HepG2 (cell line): Measurements from ENCODE around the gene IGFBP6. TPM values are rescaled to one million over a fixed set of nuclear protein-coding genes. Genes with fewer than 3 reads are reported as not detected.

Source experiments
- ELF4 ChIP-seq: sonication (generic); formaldehyde crosslinking; IDR thresholded peaks from 2 replicates; pipeline ENCODE4 v1.5.0; 2020; ENCODE audit warnings: missing genetic modification reagents, mild to moderate bottlenecking, moderate library complexity, borderline replicate concordance
- MEF2D ChIP-seq: sonication (generic); formaldehyde crosslinking; IDR thresholded peaks from 2 replicates; pipeline ENCODE4 v1.5.1; 2020; ENCODE audit warnings: mild to moderate bottlenecking, missing genetic modification reagents
- RXRA ChIP-seq: sonication (generic); formaldehyde crosslinking; IDR thresholded peaks from 2 replicates; pipeline ENCODE4 v1.5.1; 2020; ENCODE audit warnings: missing genetic modification reagents
- SOX13 ChIP-seq, 3 experiments: fragments of 450-650 bp in 1 of 3; sonication (generic) in 1 of 3; formaldehyde crosslinking in 1 of 3; IDR thresholded peaks in 2 of 3; conservative IDR thresholded peaks in 1 of 3; 2 replicates each; pipeline versions ENCODE4 v1.5.0 to v1.6.1; 2016 to 2020; ENCODE audit warnings: antibody characterized with exemption in 1 of 3, mild to moderate bottlenecking in 1 of 3, missing compliant biosample characterization in 1 of 3, missing genetic modification reagents in 1 of 3, moderate library complexity in 1 of 3
- YEATS4 ChIP-seq: sonication (generic); formaldehyde crosslinking; IDR thresholded peaks from 2 replicates; pipeline ENCODE4 v1.4.0; 2020; ENCODE audit warnings: missing genetic modification reagents, borderline replicate concordance
- ZC3H4 ChIP-seq: sonication (generic); formaldehyde crosslinking; IDR thresholded peaks from 2 replicates; pipeline ENCODE4 v1.4.0; 2020; ENCODE audit warnings: missing genetic modification reagents, borderline replicate concordance
- ZEB1 ChIP-seq: IDR thresholded peaks from 2 replicates; pipeline ENCODE4 v1.6.1; 2012; ENCODE audit warnings: mild to moderate bottlenecking, low read depth, inconsistent platforms; ENCODE audit not compliant: insufficient replicate concordance
- ZMYM2 ChIP-seq: sonication (generic); formaldehyde crosslinking; IDR thresholded peaks from 2 replicates; pipeline ENCODE4 v1.8.0; 2022; ENCODE audit warnings: mild to moderate bottlenecking, missing genetic modification reagents
- ZNF224 ChIP-seq: sonication (generic); formaldehyde crosslinking; IDR thresholded peaks from 2 replicates; pipeline ENCODE4 v1.5.0; 2020; ENCODE audit warnings: mild to moderate bottlenecking, missing genetic modification reagents
- ZNF501 ChIP-seq: sonication (generic); formaldehyde crosslinking; IDR thresholded peaks from 2 replicates; pipeline ENCODE4 v1.5.1; 2020; ENCODE audit warnings: mild to moderate bottlenecking, moderate library complexity, missing genetic modification reagents
- ZNF850 ChIP-seq: sonication (generic); formaldehyde crosslinking; conservative IDR thresholded peaks from 2 replicates; pipeline ENCODE4 v1.9.0; 2021; ENCODE audit warnings: mild to moderate bottlenecking, missing genetic modification reagents
- polyA plus RNA-seq, 8 experiments: library from polyadenylated mRNA; depleted of rRNA in 3 of 8; stranded (reverse) in 7 of 8; unstranded in 1 of 8; fragments of >200 nt; fragmentation: Illumina TruSeq in 4 of 8; extraction: Trizol in 4 of 8; gene quantifications; 2 replicates each; pipeline versions ENCODE4 v1.2.1 to v1.2.3, GENCODE V29; 2011 to 2016; ENCODE audit warnings: low read depth in 4 of 8, missing spikeins in 1 of 8, mixed read lengths in 1 of 8; ENCODE audit not compliant: insufficient read depth in 1 of 8
- total RNA-seq, 5 experiments: library from RNA; depleted of rRNA; stranded (reverse); fragments of >200 nt; fragmentation: Illumina TruSeq; extraction: Trizol; gene quantifications; 2 replicates each; pipeline ENCODE4 v1.2.3, GENCODE V29; 2016; ENCODE audit warnings: low read depth in 1 of 5
- TF ChIP-seq, protein P1 (sequence below): sonication (generic); formaldehyde crosslinking; IDR thresholded peaks from 2 replicates; pipeline ENCODE4 v1.5.0; 2020; ENCODE audit warnings: mild to moderate bottlenecking, missing genetic modification reagents
- TF ChIP-seq, protein P2 (sequence below): sonication (generic); formaldehyde crosslinking; IDR thresholded peaks from 2 replicates; pipeline ENCODE4 v1.5.1; 2020; ENCODE audit warnings: mild to moderate bottlenecking, missing genetic modification reagents, borderline replicate concordance
- TF ChIP-seq, protein P3 (sequence below): sonication (generic); IDR thresholded peaks from 2 replicates; pipeline ENCODE4 v1.6.1; 2016; ENCODE audit warnings: low read depth, borderline replicate concordance
- TF ChIP-seq, protein P4 (sequence below): sonication (generic); formaldehyde crosslinking; IDR thresholded peaks from 2 replicates; pipeline ENCODE4 v1.5.1; 2020; ENCODE audit warnings: missing genetic modification reagents, mild to moderate bottlenecking, borderline replicate concordance
- TF ChIP-seq, protein P5 (sequence below): sonication (generic); formaldehyde crosslinking; IDR thresholded peaks from 2 replicates; pipeline ENCODE4 v1.5.0; 2020; ENCODE audit warnings: mild to moderate bottlenecking, missing genetic modification reagents

The IGFBP6 gene
- total and polyA plus RNA-seq, 2 of the 13 experiments (the other 11 are each of a cell fraction or from before 2014, with no cell fraction given) = 3.9 to 25.2 TPM

DNA sequence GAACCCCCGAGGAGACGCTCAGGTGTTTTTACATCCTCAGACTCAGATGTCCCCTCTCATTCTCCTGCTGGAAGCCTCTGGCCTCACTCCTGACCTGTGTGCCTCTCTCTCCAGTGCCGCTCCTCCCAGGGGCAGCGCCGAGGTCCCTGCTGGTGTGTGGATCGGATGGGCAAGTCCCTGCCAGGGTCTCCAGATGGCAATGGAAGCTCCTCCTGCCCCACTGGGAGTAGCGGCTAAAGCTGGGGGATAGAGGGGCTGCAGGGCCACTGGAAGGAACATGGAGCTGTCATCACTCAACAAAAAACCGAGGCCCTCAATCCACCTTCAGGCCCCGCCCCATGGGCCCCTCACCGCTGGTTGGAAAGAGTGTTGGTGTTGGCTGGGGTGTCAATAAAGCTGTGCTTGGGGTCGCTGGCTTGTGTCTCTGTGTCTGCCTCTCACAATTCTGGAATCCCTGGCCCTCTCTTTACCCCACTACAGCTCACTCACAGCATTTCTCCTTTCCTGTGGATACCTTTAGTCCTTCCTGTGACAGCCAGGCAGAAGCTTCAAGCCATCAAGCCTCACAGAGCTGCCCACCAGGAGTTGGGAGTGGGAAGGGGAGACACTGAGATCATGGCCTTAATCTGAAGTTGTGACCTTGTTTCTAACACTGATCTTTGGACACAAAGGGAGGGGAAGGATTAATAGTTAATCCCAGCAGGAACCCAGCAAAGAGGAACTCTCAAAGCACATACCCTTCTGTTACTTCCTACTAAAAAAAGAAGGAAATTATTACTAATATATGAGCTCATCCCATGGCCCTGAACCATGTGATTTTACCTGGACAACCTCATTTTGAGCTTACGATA lies 4.7 kb downstream of the IGFBP6 start (continued):
- no peak for TF ChIP-seq ZNF850 (CRISPR knock-in tag)
- TF ChIP-seq SOX13 (IDR thresholded peaks at IDR 0.05) = no peak
- TF ChIP-seq SOX13 (CRISPR knock-in tag; conservative IDR thresholded peaks at IDR 0.05 in 1 of 2, IDR thresholded peaks at IDR 0.05 in 1 of 2) = no peak
- no peak for TF ChIP-seq ZNF224 (CRISPR knock-in tag)
- TF ChIP-seq ZMYM2 = peak; percentile 62
- peak; percentile 13; the same call in 1 of the 2 replicates for TF ChIP-seq ZNF501 (CRISPR knock-in tag)
- TF ChIP-seq, protein P1, sequence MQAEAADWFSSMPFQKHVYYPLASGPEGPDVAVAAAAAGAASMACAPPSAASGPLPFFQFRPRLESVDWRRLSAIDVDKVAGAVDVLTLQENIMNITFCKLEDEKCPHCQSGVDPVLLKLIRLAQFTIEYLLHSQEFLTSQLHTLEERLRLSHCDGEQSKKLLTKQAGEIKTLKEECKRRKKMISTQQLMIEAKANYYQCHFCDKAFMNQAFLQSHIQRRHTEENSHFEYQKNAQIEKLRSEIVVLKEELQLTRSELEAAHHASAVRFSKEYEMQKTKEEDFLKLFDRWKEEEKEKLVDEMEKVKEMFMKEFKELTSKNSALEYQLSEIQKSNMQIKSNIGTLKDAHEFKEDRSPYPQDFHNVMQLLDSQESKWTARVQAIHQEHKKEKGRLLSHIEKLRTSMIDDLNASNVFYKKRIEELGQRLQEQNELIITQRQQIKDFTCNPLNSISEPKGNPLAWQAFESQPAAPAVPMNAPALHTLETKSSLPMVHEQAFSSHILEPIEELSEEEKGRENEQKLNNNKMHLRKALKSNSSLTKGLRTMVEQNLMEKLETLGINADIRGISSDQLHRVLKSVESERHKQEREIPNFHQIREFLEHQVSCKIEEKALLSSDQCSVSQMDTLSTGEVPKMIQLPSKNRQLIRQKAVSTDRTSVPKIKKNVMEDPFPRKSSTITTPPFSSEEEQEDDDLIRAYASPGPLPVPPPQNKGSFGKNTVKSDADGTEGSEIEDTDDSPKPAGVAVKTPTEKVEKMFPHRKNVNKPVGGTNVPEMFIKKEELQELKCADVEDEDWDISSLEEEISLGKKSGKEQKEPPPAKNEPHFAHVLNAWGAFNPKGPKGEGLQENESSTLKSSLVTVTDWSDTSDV (CRISPR knock-in tag) = peak; percentile 31; the same call in 1 of the 2 replicates
- TF ChIP-seq ELF4 (CRISPR knock-in tag) = 0 out of 2 replicates have a peak, but pooled peaks have one; percentile 4
- TF ChIP-seq, protein P2, sequence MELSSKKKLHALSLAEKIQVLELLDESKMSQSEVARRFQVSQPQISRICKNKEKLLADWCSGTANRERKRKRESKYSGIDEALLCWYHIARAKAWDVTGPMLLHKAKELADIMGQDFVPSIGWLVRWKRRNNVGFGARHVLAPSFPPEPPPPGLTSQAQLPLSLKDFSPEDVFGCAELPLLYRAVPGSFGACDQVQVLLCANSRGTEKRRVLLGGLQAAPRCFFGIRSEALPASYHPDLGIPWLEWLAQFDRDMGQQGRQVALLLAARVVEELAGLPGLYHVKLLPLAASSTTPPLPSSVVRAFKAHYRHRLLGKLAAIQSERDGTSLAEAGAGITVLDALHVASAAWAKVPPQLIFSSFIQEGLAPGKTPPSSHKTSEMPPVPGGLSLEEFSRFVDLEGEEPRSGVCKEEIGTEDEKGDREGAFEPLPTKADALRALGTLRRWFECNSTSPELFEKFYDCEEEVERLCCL = no peak
- 0 out of 2 replicates have a peak, but pooled peaks have one; percentile 23 for TF ChIP-seq RXRA (CRISPR knock-in tag)
- TF ChIP-seq, protein P3, sequence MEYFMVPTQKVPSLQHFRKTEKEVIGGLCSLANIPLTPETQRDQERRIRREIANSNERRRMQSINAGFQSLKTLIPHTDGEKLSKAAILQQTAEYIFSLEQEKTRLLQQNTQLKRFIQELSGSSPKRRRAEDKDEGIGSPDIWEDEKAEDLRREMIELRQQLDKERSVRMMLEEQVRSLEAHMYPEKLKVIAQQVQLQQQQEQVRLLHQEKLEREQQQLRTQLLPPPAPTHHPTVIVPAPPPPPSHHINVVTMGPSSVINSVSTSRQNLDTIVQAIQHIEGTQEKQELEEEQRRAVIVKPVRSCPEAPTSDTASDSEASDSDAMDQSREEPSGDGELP = no peak
- TF ChIP-seq ZEB1 = no peak
- TF ChIP-seq, protein P4, sequence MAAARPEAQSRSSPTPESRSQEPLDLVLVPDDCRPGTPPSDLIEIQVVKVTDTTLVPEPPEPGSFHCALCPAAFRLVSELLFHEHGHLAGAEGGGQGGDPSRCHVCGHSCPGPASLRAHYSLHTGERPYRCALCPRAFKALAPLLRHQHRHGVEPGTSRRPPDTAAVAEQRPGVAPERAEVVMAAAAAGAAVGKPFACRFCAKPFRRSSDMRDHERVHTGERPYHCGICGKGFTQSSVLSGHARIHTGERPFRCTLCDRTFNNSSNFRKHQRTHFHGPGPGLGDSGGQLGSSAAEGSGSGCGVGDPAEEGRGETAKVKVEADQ = no peak
- TF ChIP-seq ZC3H4 (CRISPR knock-in tag) = no peak
- no peak for TF ChIP-seq YEATS4
- TF ChIP-seq, protein P5, sequence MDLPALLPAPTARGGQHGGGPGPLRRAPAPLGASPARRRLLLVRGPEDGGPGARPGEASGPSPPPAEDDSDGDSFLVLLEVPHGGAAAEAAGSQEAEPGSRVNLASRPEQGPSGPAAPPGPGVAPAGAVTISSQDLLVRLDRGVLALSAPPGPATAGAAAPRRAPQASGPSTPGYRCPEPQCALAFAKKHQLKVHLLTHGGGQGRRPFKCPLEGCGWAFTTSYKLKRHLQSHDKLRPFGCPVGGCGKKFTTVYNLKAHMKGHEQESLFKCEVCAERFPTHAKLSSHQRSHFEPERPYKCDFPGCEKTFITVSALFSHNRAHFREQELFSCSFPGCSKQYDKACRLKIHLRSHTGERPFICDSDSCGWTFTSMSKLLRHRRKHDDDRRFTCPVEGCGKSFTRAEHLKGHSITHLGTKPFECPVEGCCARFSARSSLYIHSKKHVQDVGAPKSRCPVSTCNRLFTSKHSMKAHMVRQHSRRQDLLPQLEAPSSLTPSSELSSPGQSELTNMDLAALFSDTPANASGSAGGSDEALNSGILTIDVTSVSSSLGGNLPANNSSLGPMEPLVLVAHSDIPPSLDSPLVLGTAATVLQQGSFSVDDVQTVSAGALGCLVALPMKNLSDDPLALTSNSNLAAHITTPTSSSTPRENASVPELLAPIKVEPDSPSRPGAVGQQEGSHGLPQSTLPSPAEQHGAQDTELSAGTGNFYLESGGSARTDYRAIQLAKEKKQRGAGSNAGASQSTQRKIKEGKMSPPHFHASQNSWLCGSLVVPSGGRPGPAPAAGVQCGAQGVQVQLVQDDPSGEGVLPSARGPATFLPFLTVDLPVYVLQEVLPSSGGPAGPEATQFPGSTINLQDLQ (CRISPR knock-in tag) = no peak
- TF ChIP-seq MEF2D (CRISPR knock-in tag) = no peak
